Measurements from ENCODE around the gene ZNF281. TPM values are rescaled to one million over a fixed set of nuclear protein-coding genes. Genes with fewer than 3 reads are reported as not detected.

Gene ZNF281
- polyA plus RNA-seq, 1 experiment: 17.7 TPM

DNA sequence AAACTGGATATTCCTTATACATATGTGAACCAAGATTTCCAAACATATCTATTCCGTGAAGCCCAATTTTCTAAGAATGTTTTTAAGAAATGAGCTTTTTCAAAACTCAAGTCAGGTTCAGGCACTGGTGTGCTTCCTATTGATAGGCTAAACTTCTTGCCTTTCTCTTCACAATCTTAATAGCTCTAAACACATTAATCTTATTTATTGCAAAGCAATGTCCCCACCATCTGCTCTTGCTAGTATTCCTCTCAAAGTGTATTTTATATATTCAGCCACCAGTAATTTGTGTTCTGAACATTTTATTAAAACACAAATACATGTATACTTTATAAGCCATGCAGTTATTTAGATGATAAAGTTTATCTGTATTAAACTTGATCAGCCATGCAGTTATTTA is 11.5 kb downstream of the ZNF281 start:
- TF ChIP-seq, protein P1, sequence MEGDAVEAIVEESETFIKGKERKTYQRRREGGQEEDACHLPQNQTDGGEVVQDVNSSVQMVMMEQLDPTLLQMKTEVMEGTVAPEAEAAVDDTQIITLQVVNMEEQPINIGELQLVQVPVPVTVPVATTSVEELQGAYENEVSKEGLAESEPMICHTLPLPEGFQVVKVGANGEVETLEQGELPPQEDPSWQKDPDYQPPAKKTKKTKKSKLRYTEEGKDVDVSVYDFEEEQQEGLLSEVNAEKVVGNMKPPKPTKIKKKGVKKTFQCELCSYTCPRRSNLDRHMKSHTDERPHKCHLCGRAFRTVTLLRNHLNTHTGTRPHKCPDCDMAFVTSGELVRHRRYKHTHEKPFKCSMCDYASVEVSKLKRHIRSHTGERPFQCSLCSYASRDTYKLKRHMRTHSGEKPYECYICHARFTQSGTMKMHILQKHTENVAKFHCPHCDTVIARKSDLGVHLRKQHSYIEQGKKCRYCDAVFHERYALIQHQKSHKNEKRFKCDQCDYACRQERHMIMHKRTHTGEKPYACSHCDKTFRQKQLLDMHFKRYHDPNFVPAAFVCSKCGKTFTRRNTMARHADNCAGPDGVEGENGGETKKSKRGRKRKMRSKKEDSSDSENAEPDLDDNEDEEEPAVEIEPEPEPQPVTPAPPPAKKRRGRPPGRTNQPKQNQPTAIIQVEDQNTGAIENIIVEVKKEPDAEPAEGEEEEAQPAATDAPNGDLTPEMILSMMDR (IDR thresholded peaks at IDR 0.05; ENCODE audit: low read depth, low read length): no peak
- H3K27me3 ChIP-seq (ENCODE audit: control insufficient read depth, insufficient read depth, low read length): no peaks in the 10 kb centered on the region
- no peak overlapping the region for H3K27ac ChIP-seq (ENCODE audit: low read depth, low read length)
- no peaks in the 10 kb centered on the region for H3K9me3 ChIP-seq (ENCODE audit: control insufficient read depth, insufficient read depth, low read length)
- CTCF ChIA-PET: no interaction called here
- no peak for DNase-seq (ENCODE audit: low read depth, low spot score)
- no peak overlapping the region for H3K4me3 ChIP-seq (ENCODE audit: low read depth, low read length)
- POLR2A ChIA-PET: no interaction called here

DNA sequence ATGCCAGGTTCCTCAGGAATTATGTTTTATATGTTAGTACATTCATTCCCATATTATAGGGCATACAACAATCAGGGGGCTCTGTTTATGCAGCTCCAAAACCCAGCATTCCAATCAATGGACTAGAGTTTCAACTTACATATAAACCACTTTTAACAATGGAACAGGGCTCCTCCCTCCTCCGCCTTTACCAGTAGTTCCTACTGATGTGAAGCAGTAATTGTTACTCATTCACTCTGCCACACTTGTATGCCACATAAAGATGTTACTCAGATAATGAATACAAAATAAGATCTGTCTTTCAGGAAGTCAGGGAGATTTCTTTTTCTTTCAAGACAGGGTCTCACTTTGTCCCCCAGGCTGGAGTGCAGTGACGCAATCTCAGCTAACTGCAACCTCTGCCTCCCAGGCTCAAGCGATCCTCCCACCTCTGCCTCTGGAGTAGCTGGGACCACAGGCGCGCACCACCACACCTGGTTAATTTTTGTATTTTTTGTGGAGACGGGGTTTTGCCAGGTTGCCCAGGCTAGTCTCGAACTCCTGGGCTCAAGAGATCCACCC is 17.1 kb downstream of the ZNF281 start:
- Histone ChIP-seq H3K9me3 (ENCODE audit: control insufficient read depth, insufficient read depth, low read length) (no peaks in the 10 kb centered on the region), H3K27me3 (ENCODE audit: control insufficient read depth, insufficient read depth, low read length) (no peaks in the 10 kb centered on the region), H3K27ac (ENCODE audit: low read depth, low read length) (no peak overlapping the region), H3K4me3 (ENCODE audit: low read depth, low read length) (no peak overlapping the region)
- ChIA-PET CTCF (no interaction called here), POLR2A (no interaction called here)
- TF ChIP-seq, protein P1 (IDR thresholded peaks at IDR 0.05; ENCODE audit: low read depth, low read length): no peak
- DNase-seq (ENCODE audit: low read depth, low spot score): no peak

DNA sequence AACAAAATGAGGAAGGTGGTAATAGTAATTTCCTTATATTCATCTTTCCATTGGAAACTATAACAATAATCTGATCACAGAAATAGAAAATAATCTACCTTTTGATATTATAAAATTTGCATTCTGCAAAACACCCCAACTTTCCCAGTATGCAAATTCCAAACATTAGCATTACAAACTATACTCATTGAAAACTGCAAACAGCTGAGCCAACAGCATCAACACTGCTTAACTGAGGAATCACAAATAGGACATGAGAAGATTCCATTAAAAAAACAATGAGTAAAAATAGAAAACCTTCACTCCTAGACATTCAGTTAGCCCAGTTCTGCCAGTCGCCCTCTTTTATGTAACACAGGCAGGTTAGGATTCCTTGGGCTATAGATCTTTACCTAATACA is 18.1 kb downstream of the ZNF281 start:
- Histone ChIP-seq H3K9me3 (ENCODE audit: control insufficient read depth, insufficient read depth, low read length) (no peaks in the 10 kb centered on the region), H3K27me3 (ENCODE audit: control insufficient read depth, insufficient read depth, low read length) (no peaks in the 10 kb centered on the region), H3K27ac (ENCODE audit: low read depth, low read length) (no peak overlapping the region), H3K4me3 (ENCODE audit: low read depth, low read length) (no peak overlapping the region)
- DNase-seq (ENCODE audit: low read depth, low spot score): no peak
- CTCF ChIA-PET: no interaction called here
- POLR2A ChIA-PET: no interaction called here
- TF ChIP-seq, protein P1 (IDR thresholded peaks at IDR 0.05; ENCODE audit: low read depth, low read length): no peak

DNA sequence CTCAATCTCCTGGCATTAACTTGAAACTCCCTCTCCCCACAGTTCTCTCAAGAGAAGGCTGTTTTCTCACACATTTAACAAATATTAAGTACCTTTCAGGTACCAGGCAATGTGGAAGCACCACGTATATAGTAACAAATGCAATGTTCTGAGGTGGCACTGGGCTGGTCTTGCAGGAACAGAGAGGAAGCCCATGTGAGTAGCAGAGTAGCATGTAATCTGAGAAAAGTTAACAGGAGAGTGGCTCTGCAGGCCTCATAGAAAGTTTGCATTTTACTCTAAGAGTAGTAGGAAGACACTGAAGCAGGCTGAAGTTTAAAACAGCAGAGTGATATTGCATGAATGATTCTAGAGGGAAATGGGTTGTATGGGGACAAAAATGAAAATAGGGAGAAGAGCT is 21.0 kb downstream of the ZNF281 start:
- POLR2A ChIA-PET: no interaction called here
- TF ChIP-seq, protein P1 (IDR thresholded peaks at IDR 0.05; ENCODE audit: low read depth, low read length): no peak
- Histone ChIP-seq H3K4me3 (ENCODE audit: low read depth, low read length) (no peak overlapping the region), H3K27ac (ENCODE audit: low read depth, low read length) (no peak overlapping the region), H3K27me3 (ENCODE audit: control insufficient read depth, insufficient read depth, low read length) (no peaks in the 10 kb centered on the region), H3K9me3 (ENCODE audit: control insufficient read depth, insufficient read depth, low read length) (no peaks in the 10 kb centered on the region)
- CTCF ChIA-PET: no interaction called here
- no peak for DNase-seq (ENCODE audit: low read depth, low spot score)

DNA sequence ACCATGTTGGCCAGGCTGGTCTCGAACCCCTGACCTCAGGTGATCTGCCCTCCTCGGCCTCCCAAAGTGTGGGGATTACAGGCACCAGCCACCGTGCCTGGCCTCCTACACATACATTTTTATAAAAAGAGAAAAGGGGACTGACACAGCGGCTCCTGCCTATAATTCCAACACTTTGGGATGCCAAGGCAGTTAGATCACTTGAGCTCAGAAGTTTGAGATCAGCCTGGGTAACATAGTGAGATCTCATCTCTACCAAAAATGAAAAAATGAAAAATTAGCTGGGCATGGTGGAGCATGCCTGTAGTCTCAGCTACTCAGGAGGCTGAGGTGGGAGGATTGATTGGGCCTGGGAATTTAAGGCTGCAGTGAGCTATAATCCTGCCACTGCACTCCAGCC is 23.4 kb downstream of the ZNF281 start:
- CTCF ChIA-PET: interaction anchor here (0.6 to 1.2 kb wide), 5 partner anchors 86 to 355 kb away, joined by 3 to 4 read pairs (median 3); no protein-coding TSS in a partner anchor
- POLR2A ChIA-PET: interaction anchor here (0.6 to 0.7 kb wide), 2 partner anchors 13 to 29 kb away, joined by 3 to 5 read pairs; no protein-coding TSS in a partner anchor

More for the DNA sequence above, 23.4 kb downstream of the ZNF281 start:
- DNase-seq (ENCODE audit: low read depth, low spot score): no peak
- Histone ChIP-seq H3K9me3 (ENCODE audit: control insufficient read depth, insufficient read depth, low read length) (no peaks in the 10 kb centered on the region), H3K27ac (ENCODE audit: low read depth, low read length) (no peak overlapping the region), H3K27me3 (ENCODE audit: control insufficient read depth, insufficient read depth, low read length) (no peaks in the 10 kb centered on the region), H3K4me3 (ENCODE audit: low read depth, low read length) (no peak overlapping the region)
- TF ChIP-seq, protein P1 (IDR thresholded peaks at IDR 0.05; ENCODE audit: low read depth, low read length): no peak
